ENCODE results near the gene AKAP17A. TPM values are rescaled to one million over a fixed set of nuclear protein-coding genes. Genes with fewer than 3 reads are reported as not detected.
A peak's percentile ranks its signal among the peaks of the same experiment; 100 is the strongest.

The AKAP17A gene
- total RNA-seq, 1 donor from 2014 or later = 49.8 TPM

GRCh38 chrX:1581132-1581531, 10.3 kb upstream of the AKAP17A start:
- H3K4me3 Mint-ChIP-seq = no peak overlapping the region
- H3K4me1 Mint-ChIP-seq (ENCODE audit: unreplicated experiment) = no peaks in the 10 kb centered on the region
- no peak overlapping the region for H3K27ac Mint-ChIP-seq
- no peaks in the 10 kb centered on the region for H3K27me3 Mint-ChIP-seq
- no peaks in the 10 kb centered on the region for H3K36me3 Mint-ChIP-seq
- DNase-seq (ENCODE audit: extremely low spot score, unreplicated experiment) = no peak
- peak; percentile 79 for TF ChIP-seq CTCF (conservative IDR thresholded peaks at IDR 0.05)
- H3K9me3 Mint-ChIP-seq = no peaks in the 10 kb centered on the region

DNA sequence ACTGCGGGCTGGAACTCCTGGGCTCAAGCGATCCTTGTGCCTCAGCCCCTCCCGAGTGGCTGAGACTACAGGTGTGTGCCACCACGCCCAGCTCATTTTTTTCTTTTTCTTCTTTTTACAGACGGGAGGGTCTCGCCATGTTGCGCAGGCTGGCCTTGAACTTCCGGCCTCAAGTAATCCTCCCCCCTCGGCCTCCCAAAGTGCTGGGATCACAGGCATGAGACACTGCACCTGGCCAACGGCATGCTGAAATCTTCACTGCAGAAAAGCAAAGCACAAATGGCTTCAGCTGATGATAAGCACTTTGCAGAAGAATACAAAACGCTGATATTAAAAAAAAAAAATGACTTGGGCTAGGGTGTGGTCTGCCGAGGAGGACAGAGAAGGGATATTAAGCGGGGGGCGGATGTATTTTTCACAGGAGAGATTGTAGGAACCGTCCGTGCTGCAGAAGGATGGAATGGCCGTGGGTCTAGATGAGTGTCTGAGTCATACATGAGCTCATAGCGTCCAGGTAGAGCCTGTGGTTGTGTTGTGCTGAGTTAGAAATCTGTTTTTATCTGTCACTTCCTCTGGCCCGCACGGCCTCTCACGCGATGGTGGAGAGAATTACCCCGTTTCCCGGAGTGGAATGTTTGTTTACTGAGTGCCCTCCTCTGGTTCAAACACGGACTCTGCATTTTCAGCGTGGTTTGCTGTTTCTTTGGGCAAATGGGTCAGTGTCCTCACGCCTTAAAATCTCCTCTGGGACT, 8.5 kb upstream of the AKAP17A start:
- Mint-ChIP-seq H3K36me3 (no peaks in the 10 kb centered on the region), H3K27ac (no peak overlapping the region)
- no peak for TF ChIP-seq CTCF (conservative IDR thresholded peaks at IDR 0.05)

GRCh38 chrX:1584237-1585011, 7.0 kb upstream of the AKAP17A start:
- H3K27me3 Mint-ChIP-seq = no peaks in the 10 kb centered on the region
- H3K4me3 Mint-ChIP-seq = no peak overlapping the region
- TF ChIP-seq CTCF (conservative IDR thresholded peaks at IDR 0.05) = no peak
- no peak overlapping the region for H3K27ac Mint-ChIP-seq
- H3K9me3 Mint-ChIP-seq = no peaks in the 10 kb centered on the region
- H3K4me1 Mint-ChIP-seq (ENCODE audit: unreplicated experiment) = no peaks in the 10 kb centered on the region
- no peak for DNase-seq (ENCODE audit: extremely low spot score, unreplicated experiment)
- H3K36me3 Mint-ChIP-seq = no peaks in the 10 kb centered on the region

More for the DNA sequence above, 8.5 kb upstream of the AKAP17A start:
- no peak for DNase-seq (ENCODE audit: extremely low spot score, unreplicated experiment)
- H3K9me3 Mint-ChIP-seq = no peaks in the 10 kb centered on the region
- H3K27me3 Mint-ChIP-seq = no peaks in the 10 kb centered on the region
- no peak overlapping the region for H3K4me3 Mint-ChIP-seq
- no peaks in the 10 kb centered on the region for H3K4me1 Mint-ChIP-seq (ENCODE audit: unreplicated experiment)

- DNase-seq (ENCODE audit: extremely low spot score, unreplicated experiment) = no peak
- no peak overlapping the region for H3K27ac Mint-ChIP-seq
Measured at GRCh38 chrX:1587161-1587560, 4.2 kb upstream of the AKAP17A start.

More at GRCh38 chrX:1587161-1587560, 4.2 kb upstream of the AKAP17A start:
- H3K36me3 Mint-ChIP-seq = no peaks in the 10 kb centered on the region
- H3K27me3 Mint-ChIP-seq = no peaks in the 10 kb centered on the region
- no peak overlapping the region for H3K4me3 Mint-ChIP-seq
- no peak for TF ChIP-seq CTCF (conservative IDR thresholded peaks at IDR 0.05)
- no peaks in the 10 kb centered on the region for H3K9me3 Mint-ChIP-seq
- H3K4me1 Mint-ChIP-seq (ENCODE audit: unreplicated experiment) = no peaks in the 10 kb centered on the region

Data from type B pancreatic cell (in vitro differentiated cells).